Fibroblast of the aortic adventitia (primary cell): ENCODE measurements around the gene CTPS1. TPM values are rescaled to one million over a fixed set of nuclear protein-coding genes. Genes with fewer than 3 reads are reported as not detected.

Source experiments
- DNase-seq: peaks from one replicate; pipeline ENCODE4 v3.0.0-alpha.2; 2010; ENCODE audit warnings: low read depth
- H3K4me3 ChIP-seq: 2 replicates; pipeline ENCODE4 v1.5.1; 2011; ENCODE audit warnings: low read depth, mild to moderate bottlenecking, control low read depth, low read length, moderate library complexity
- total RNA-seq: library from RNA; depleted of rRNA; stranded (reverse); fragments of >200 nt; gene quantifications from 2 replicates; pipeline ENCODE4 v1.2.3, GENCODE V29; 2012; ENCODE audit warnings: low replicate concordance
- TF ChIP-seq, protein P1 (sequence below): IDR thresholded peaks from 2 replicates; pipeline ENCODE4 v1.5.1; 2011; ENCODE audit warnings: mild to moderate bottlenecking, low read length, control low read depth, inconsistent platforms; ENCODE audit not compliant: insufficient read depth

CTPS1 gene
- total RNA-seq, 1 donor = 22.9 TPM

DNA sequence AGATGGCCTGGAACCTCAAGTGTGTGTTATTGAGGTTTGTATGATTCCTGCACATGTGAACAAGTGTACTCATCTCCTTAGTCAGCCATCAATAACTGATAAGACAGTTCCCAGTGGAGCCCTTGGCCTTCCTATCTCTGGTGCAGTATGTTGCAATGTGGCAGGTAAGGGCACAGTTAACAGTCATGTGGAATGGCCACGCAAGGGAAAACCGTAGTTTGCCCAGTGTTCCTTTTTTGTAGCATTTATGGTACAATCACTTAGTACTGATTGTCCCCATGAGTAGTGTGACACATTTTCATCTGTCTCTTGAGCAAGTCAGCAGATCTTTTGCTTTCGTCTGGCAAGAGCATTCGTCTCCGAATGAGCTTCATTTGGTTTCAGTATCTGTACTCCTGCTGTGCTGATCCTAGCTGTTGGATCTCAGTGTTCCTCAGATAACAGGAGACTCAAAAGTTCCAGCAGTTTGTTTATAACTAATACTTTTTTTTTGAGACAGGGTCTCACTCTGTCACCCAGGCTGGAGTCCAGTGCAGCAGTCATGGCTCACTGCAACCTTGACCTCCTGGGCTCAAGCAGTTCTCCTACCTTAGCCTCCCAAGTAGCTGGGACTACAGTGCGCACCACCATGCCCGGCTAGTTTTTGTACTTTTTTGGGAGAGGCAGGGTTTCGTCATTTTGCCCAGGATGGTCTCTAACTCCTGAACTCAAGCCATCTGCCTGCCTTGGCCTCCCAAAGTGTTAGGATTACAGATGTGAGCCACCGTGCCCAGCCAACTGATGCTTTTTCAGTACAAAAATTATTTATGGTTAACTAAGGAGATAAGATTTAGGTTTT, 8.2 kb downstream of the CTPS1 start:
- DNase-seq = no peak
- TF ChIP-seq, protein P1, sequence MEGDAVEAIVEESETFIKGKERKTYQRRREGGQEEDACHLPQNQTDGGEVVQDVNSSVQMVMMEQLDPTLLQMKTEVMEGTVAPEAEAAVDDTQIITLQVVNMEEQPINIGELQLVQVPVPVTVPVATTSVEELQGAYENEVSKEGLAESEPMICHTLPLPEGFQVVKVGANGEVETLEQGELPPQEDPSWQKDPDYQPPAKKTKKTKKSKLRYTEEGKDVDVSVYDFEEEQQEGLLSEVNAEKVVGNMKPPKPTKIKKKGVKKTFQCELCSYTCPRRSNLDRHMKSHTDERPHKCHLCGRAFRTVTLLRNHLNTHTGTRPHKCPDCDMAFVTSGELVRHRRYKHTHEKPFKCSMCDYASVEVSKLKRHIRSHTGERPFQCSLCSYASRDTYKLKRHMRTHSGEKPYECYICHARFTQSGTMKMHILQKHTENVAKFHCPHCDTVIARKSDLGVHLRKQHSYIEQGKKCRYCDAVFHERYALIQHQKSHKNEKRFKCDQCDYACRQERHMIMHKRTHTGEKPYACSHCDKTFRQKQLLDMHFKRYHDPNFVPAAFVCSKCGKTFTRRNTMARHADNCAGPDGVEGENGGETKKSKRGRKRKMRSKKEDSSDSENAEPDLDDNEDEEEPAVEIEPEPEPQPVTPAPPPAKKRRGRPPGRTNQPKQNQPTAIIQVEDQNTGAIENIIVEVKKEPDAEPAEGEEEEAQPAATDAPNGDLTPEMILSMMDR = no peak
- no peak overlapping the region for H3K4me3 ChIP-seq

DNA sequence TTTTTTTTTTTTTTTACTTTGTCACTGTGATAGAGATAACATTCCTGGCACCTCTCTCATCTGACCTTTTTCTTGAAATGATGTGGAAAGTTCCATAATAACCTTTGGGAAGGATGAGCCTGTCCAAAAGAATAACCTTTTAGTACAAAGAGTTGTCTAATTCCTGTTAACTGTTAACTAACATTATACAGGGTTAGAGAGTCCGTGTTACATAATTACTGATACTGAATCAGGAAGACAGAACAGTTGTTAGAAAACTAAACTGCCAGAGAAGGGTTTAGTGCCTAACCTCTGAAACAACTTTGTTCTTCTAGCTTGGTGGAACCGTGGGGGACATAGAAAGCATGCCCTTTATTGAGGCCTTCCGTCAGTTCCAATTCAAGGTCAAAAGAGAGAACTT, 8.8 kb downstream of the CTPS1 start:
- no peak for DNase-seq
- TF ChIP-seq, protein P1 = no peak
- H3K4me3 ChIP-seq = no peak overlapping the region

DNA sequence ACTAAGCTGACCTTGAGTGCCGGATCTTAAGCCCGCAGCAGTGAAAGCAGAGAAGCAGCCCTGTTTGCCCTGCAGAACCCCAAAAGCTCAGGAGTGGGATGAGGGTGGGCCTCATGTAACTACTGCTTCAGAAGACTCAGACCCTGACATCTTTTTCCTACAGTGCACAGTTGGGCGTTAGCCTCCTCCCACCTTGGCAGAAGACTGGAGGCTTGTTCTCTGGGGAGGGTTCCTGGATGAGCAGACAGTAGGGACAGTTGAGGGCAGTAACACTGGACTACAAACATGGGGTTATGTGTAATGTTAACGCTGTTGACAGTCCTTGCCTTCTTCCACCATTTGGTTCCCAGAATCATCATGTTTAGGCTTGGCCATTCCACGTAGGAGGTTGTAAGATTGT, 9.6 kb downstream of the CTPS1 start:
- TF ChIP-seq, protein P1 = no peak
- no peak for DNase-seq
- H3K4me3 ChIP-seq = no peak overlapping the region

DNA sequence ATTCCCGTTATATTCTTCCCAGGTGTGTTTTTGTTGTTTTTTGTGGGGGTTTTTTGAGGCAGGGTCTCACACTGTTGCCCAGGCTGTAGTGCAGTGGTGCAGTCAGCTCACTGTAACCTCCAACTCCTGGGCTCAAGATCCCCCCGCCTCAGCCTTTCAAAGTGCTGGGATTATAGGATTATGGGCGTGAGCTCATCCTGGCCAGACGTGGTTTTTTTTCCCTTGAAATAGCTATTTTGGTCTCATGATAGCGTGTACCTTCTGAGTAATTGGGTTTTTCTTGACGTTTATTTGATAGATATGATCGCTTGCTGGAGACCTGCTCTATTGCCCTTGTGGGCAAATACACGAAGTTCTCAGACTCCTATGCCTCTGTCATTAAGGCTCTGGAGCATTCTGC, 17.6 kb downstream of the CTPS1 start:
- no peak overlapping the region for H3K4me3 ChIP-seq
- TF ChIP-seq, protein P1 = no peak
- no peak for DNase-seq

DNA sequence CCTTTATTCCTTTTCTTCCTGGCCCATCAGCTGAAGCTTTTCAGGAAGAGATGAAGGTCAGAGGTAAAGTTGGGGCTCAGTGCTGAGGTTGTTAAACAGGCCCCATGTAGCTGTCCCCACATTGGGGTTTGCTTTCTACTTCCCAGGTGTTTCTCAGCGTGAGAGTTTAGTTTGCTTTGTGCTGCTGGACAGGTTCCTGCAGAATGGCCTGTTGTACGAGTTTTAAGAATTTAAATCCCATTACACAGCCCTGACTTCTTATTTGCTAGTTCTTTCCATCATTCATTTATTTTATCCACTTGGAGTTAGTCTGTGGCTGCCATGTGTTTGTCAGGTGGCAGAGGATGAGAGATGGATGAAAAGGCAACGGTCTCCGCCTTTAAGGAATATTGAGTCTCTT, 19.2 kb downstream of the CTPS1 start:
- no peak for DNase-seq
- no peak overlapping the region for H3K4me3 ChIP-seq
- TF ChIP-seq, protein P1 = no peak

DNA sequence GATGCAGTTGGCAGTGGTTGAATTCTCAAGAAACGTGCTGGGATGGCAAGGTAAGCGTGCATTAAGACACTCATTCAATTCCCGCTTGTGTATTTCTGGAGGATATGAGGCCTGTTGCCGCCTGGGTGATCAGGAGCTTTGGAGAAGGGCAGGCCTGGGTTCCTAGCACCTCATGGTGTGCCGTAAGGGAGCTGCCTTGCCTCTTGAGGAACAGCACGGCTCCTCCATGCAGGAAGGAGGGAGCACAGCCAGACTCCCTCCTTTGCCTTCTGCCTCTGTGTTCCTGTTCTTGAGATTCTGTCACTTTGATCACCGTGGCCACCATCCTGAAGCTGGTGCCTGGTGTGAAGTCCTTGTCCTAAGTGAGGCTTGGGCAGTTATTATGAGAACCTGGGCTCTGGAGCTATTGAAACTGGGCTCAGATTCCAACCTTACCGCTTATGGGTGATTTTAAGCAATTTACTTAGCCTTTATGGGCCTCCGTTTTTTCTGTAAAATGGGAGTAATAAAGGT, 23.7 kb downstream of the CTPS1 start:
- TF ChIP-seq, protein P1 = no peak
- no peak overlapping the region for H3K4me3 ChIP-seq
- DNase-seq = no peak
